Measurements from ENCODE around the gene CIB4. TPM values are rescaled to one million over a fixed set of nuclear protein-coding genes. Genes with fewer than 3 reads are reported as not detected.

The CIB4 gene
- total and polyA plus RNA-seq, 4 donors = 1.3 TPM; not detected in 3

GRCh38 chr2:26540961-26541360 is 100.2 kb downstream of the CIB4 start:
- no peak for TF ChIP-seq CTCF (IDR thresholded peaks at IDR 0.05; ENCODE audit: control extremely low read depth, extremely low read depth)
- Histone ChIP-seq H3K27me3 (ENCODE audit: control insufficient read depth in 3 of 3, insufficient read depth in 3 of 3, low read length in 2 of 3) (peaks cover 0 to 2% (median 0%) of the 10 kb centered on the region in 3 donors), H3K36me3 (ENCODE audit: control insufficient read depth in 4 of 4, insufficient read depth in 4 of 4, low read length in 4 of 4) (no peaks in the 10 kb centered on the region), H3K4me3 (no peak overlapping the region), H3K4me1 (ENCODE audit: control insufficient read depth in 5 of 5, insufficient read depth in 5 of 5, low read length in 5 of 5) (no peaks in the 10 kb centered on the region), H3K27ac (ENCODE audit: low read depth in 1 of 2, low read length in 1 of 2) (no peak overlapping the region), H3K9me3 (ENCODE audit: control insufficient read depth in 4 of 4, insufficient read depth in 3 of 4, low read length in 3 of 4) (no peaks in the 10 kb centered on the region), H3K9ac (ENCODE audit: insufficient read depth in 1 of 2, low read length in 2 of 2) (no peak overlapping the region)
- no peak for DNase-seq
- ATAC-seq (ENCODE audit: insufficient read depth, low FRiP score) = no peak
- 44 to 50% methylated on average over 6 of the region's 6 CpGs for WGBS, 2 donors

DNA sequence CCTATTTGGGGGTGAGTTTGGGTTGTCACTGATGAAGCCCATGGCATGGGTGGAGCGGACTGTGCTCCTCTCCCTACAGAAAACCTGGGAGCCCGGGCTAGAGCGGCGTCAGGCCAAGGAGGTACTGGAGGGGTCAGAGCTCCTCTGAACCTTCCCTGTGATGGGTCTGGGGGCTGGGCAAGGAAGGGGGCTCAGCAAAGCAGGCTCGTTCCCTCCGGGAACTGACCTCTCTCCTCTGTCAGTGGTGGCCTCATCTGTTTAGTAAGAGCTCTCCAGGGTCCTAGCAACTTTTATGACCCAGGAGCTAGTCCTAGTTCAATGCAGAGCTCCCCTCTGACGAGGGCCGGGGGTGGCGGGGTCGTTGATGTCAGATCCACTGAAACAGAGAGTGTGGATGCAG is 100.9 kb downstream of the CIB4 start:
- 63 to 78% methylated on average over 10 of the region's 10 CpGs for WGBS, 2 donors
- Histone ChIP-seq H3K9me3 (ENCODE audit: control insufficient read depth in 4 of 4, insufficient read depth in 3 of 4, low read length in 3 of 4) (no peaks in the 10 kb centered on the region), H3K4me1 (ENCODE audit: control insufficient read depth in 5 of 5, insufficient read depth in 5 of 5, low read length in 5 of 5) (no peaks in the 10 kb centered on the region), H3K4me3 (no peak overlapping the region), H3K9ac (ENCODE audit: insufficient read depth in 1 of 2, low read length in 2 of 2) (no peak overlapping the region), H3K36me3 (ENCODE audit: control insufficient read depth in 4 of 4, insufficient read depth in 4 of 4, low read length in 4 of 4) (no peaks in the 10 kb centered on the region), H3K27me3 (ENCODE audit: control insufficient read depth in 3 of 3, insufficient read depth in 3 of 3, low read length in 2 of 3) (peaks cover 0 to 2% (median 0%) of the 10 kb centered on the region in 3 donors), H3K27ac (ENCODE audit: low read depth in 1 of 2, low read length in 1 of 2) (no peak overlapping the region)
- no peak for TF ChIP-seq CTCF (IDR thresholded peaks at IDR 0.05; ENCODE audit: control extremely low read depth, extremely low read depth)
- no peak for DNase-seq
- no peak for ATAC-seq (ENCODE audit: insufficient read depth, low FRiP score)

GRCh38 chr2:26537826-26538475 is 103.2 kb downstream of the CIB4 start:
- no peaks in the 10 kb centered on the region for H3K27me3 ChIP-seq (ENCODE audit: control insufficient read depth in 3 of 3, insufficient read depth in 3 of 3, low read length in 2 of 3)
- ATAC-seq (ENCODE audit: insufficient read depth, low FRiP score) (no peak), DNase-seq (no peak)
- no peak for TF ChIP-seq CTCF (IDR thresholded peaks at IDR 0.05; ENCODE audit: control extremely low read depth, extremely low read depth)
- no peaks in the 10 kb centered on the region for H3K9me3 ChIP-seq (ENCODE audit: control insufficient read depth in 4 of 4, insufficient read depth in 3 of 4, low read length in 3 of 4)
- H3K27ac ChIP-seq (ENCODE audit: low read depth in 1 of 2, low read length in 1 of 2) = no peak overlapping the region
- 81% methylated on average over 14 of the region's 14 CpGs for whole genome bisulfite sequencing, 2 donors
- H3K4me3 ChIP-seq = no peak overlapping the region
- no peaks in the 10 kb centered on the region for H3K36me3 ChIP-seq (ENCODE audit: control insufficient read depth in 4 of 4, insufficient read depth in 4 of 4, low read length in 4 of 4)
- H3K9ac ChIP-seq (ENCODE audit: insufficient read depth in 1 of 2, low read length in 2 of 2) = no peak overlapping the region
- H3K4me1 ChIP-seq (ENCODE audit: control insufficient read depth in 5 of 5, insufficient read depth in 5 of 5, low read length in 5 of 5) = no peaks in the 10 kb centered on the region
